Esophagus (tissue), 2 donors: ENCODE measurements around the gene VPS41. TPM values are rescaled to one million over a fixed set of nuclear protein-coding genes. Genes with fewer than 3 reads are reported as not detected.

Experiments used
- H3K27ac ChIP-seq, 2 donors: one replicate each; pipeline ENCODE4 v1.5.1; 2013; ENCODE audit warnings: low read depth in 2 of 2, mild to moderate bottlenecking in 2 of 2, inconsistent platforms in 1 of 2, low read length in 1 of 2, moderate library complexity in 1 of 2
- H3K27me3 ChIP-seq, 2 donors: one replicate each; pipeline ENCODE4 v1.6.1; 2013; ENCODE audit warnings: low read length in 2 of 2, control low read depth in 1 of 2, mild to moderate bottlenecking in 1 of 2; ENCODE audit not compliant: insufficient read depth in 2 of 2, control insufficient read depth in 1 of 2
- H3K36me3 ChIP-seq, 2 donors: one replicate each; pipeline ENCODE4 v1.6.1; 2013; ENCODE audit warnings: low read length in 1 of 2; ENCODE audit not compliant: control insufficient read depth in 2 of 2, insufficient read depth in 2 of 2
- H3K4me1 ChIP-seq, 2 donors: one replicate each; pipeline ENCODE4 v1.6.1; 2013; ENCODE audit warnings: low read length in 1 of 2; ENCODE audit not compliant: control insufficient read depth in 2 of 2, insufficient read depth in 2 of 2
- H3K4me3 ChIP-seq, 2 donors: one replicate each; pipeline ENCODE4 v1.5.1; 2013; ENCODE audit warnings: low read length in 2 of 2, mild to moderate bottlenecking in 2 of 2, low read depth in 1 of 2, moderate library complexity in 1 of 2
- H3K9me3 ChIP-seq, 2 donors: one replicate each; pipeline ENCODE4 v1.6.1; 2013; ENCODE audit warnings: mild to moderate bottlenecking in 2 of 2, low read depth in 1 of 2, low read length in 1 of 2, moderate library complexity in 1 of 2; ENCODE audit not compliant: control insufficient read depth in 2 of 2, insufficient read depth in 1 of 2
- WGBS, 2 donors: extraction: QIAGEN DNeasy Blood & Tissue Kit; methylation state at CpG; one replicate each; pipeline ENCODE4 v1.1.7; 2013; 5-methylcytosine and 5-hydroxymethylcytosine counted together
- polyA plus RNA-seq, 2 donors: library from polyadenylated mRNA; stranded (reverse); fragments of 200-250 nt; gene quantifications; one replicate each; pipeline ENCODE4 v1.2.3, GENCODE V29; 2013
- donor health status: healthy with polysubstance abuse.
- donor health status: Bipolar disorder and iron deficiency.

The VPS41 gene
- polyA plus RNA-seq, 2 donors, result 6.5 to 8.6 TPM

DNA sequence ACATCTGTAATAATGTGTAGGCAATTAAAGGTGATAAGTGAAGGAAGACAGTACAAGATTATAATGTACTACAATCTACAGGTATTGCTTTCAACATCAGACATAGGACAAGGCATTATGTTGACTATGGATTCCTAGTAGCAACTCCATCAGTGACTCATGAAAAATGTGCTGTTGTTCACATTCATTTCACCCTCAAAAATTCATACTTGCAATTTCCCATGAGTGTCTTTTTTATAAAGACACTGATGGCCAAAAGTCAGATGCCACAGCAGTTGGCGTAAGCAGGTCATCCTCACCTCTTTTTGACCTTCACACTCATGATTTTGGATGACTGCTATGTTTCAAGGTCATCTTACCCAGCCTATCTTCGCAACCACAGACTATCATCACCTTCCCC lies 177.8 kb downstream of the VPS41 start:
- WGBS, 2 donors, result 97 to 98% methylated on average over 2 of the region's 2 CpGs
- H3K27ac ChIP-seq, result no peak overlapping the region

DNA sequence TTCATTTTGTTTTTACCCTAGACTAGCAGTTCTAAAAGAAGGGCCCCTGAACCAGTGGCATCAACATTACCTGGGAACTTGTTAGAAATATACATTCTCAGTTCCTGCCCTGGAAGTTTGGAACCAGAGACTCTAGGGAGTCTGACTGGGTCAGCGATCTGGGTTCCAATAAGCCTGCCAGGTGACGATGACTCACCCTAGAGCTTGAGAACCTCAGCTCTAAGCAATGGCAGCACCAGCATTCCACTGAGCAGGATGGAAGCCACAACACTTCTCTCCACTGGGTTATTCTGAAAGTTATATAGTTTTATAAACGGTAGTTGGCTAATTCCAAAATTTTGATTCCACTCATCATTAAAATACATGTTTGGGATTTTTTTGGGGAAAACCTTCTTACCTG lies 180.8 kb downstream of the VPS41 start:
- Histone ChIP-seq H3K27ac (no peak overlapping the region), H3K4me1 (no peaks in the 10 kb centered on the region), H3K4me3 (no peak overlapping the region), H3K27me3 (no peaks in the 10 kb centered on the region), H3K9me3 (no peaks in the 10 kb centered on the region), H3K36me3 (peaks cover 12 to 15% of the 10 kb centered on the region in 2 donors)
- 89 to 91% methylated on average over 3 of the region's 3 CpGs for WGBS, 2 donors

More for the DNA sequence above, 177.8 kb downstream of the VPS41 start:
- Histone ChIP-seq H3K4me3 (no peak overlapping the region), H3K9me3 (no peaks in the 10 kb centered on the region), H3K36me3 (peaks cover 6 to 11% of the 10 kb centered on the region in 2 donors), H3K4me1 (no peaks in the 10 kb centered on the region), H3K27me3 (no peaks in the 10 kb centered on the region)

DNA sequence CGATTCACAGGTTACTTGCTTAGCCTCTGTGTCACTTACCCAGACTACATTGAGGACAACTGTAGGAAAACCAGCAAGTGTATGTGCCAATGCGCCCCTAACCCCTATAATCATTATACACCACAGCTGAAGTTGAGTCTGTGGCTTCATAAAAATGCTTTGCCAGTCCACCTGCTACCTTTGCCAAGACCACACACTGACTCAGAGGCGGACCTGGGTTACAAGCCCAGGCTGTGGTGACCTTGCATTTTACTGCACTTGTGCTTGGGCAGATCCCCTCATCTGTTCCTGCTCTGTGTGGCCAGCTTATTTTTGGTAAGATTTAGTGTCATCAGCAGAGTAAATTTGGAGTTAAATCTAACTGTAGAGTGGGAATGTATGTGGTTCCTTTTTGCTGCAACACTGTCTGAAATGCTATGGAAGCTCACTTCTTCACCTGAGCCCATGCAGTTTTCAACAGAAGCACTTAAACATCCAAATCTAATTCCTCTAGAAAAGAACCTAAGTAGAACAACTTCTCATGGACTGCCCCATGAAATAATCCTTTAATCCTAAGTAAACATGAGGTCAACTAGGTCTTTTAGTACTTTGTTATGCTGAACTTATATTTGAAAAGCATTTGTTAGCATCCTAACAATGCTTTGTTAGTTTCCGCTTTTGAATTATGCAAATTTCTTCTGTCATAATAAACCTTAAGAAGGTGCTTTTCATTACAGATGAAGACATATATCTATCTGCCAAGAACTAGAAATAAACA lies 181.6 kb downstream of the VPS41 start:
- WGBS, 2 donors, result 92 to 95% methylated on average over 4 of the region's 4 CpGs
- no peak overlapping the region for H3K27ac ChIP-seq
- no peaks in the 10 kb centered on the region for H3K4me1 ChIP-seq
- peaks cover 12 to 15% of the 10 kb centered on the region in 2 donors for H3K36me3 ChIP-seq
- H3K4me3 ChIP-seq, result no peak overlapping the region
- no peaks in the 10 kb centered on the region for H3K27me3 ChIP-seq
- H3K9me3 ChIP-seq, result no peaks in the 10 kb centered on the region

DNA sequence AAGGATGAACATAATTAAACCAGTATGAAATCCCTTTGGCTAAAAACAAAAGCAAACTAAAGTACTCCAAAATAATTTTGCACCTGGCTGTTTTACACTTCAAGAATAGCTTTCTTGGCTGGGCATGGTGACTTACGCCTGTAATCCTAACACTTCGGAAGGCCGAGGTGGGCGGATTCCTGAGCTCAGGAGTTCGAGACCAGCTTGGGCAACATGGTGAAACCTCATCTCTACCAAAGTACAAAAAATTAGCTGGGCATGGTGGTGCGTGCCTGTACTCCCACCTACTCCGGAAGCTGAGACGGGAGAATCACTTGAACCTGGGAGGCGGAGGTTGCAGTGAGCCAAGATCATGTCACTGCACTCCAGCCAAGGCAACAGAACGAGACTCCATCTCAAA lies 185.7 kb downstream of the VPS41 start:
- H3K27ac ChIP-seq, result no peak overlapping the region
- H3K4me3 ChIP-seq, result no peak overlapping the region
- 95 to 97% methylated on average over 10 of the region's 10 CpGs for WGBS, 2 donors
- H3K27me3 ChIP-seq, result no peaks in the 10 kb centered on the region
- H3K36me3 ChIP-seq, result peaks cover 9 to 15% of the 10 kb centered on the region in 2 donors
- no peaks in the 10 kb centered on the region for H3K4me1 ChIP-seq
- H3K9me3 ChIP-seq, result peaks cover 0 to 3% of the 10 kb centered on the region in 2 donors

DNA sequence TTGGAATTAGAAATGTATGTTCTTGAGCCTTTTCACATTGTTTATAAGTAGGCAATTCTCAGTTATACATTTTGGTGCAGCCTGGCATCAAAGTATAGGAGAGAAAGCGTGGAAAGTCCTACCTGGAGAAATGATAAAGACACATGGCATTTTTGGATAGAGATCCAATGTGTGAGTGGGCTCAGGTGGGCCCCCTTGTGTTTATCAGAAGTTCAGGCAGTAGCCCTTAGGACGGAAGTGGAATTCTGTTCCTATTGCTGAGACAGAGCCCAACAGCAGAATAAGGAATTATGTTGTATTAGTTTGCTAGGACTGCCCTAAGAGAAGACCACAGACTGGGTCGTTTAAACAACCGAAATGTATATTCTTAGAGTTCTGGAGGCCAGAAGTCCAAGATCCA lies 192.6 kb downstream of the VPS41 start:
- Histone ChIP-seq H3K27me3 (no peaks in the 10 kb centered on the region), H3K9me3 (peaks cover 0 to 3% of the 10 kb centered on the region in 2 donors), H3K4me3 (no peak overlapping the region), H3K27ac (no peak overlapping the region), H3K4me1 (no peaks in the 10 kb centered on the region), H3K36me3 (peaks cover 0 to 3% of the 10 kb centered on the region in 2 donors)
- WGBS, 2 donors, result 89 to 90% methylated on average over 4 of the region's 4 CpGs

DNA sequence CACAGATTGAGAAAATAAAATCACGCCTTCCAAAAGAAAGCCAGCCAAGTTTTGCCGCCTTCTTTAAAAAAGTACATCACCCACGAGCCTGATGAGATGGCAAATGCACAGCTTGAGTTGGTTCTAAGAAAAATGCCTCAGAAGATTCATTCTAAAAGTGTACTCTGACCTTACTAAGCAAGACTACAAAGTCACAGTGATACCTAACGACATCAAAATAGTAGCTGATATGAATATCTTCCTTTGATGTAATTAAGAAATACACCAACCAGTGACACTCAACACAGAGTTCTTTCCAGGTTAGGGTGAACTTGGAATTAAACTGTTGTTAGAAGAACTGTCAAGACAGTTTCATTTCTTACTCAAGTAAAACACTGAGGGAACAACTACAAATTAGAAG lies 199.9 kb downstream of the VPS41 start:
- Histone ChIP-seq H3K27ac (no peak overlapping the region), H3K4me3 (no peak overlapping the region), H3K9me3 (peaks cover 0 to 4% of the 10 kb centered on the region in 2 donors), H3K27me3 (no peaks in the 10 kb centered on the region), H3K36me3 (no peaks in the 10 kb centered on the region), H3K4me1 (no peaks in the 10 kb centered on the region)
- 74 to 82% methylated on average over 4 of the region's 4 CpGs for WGBS, 2 donors

DNA sequence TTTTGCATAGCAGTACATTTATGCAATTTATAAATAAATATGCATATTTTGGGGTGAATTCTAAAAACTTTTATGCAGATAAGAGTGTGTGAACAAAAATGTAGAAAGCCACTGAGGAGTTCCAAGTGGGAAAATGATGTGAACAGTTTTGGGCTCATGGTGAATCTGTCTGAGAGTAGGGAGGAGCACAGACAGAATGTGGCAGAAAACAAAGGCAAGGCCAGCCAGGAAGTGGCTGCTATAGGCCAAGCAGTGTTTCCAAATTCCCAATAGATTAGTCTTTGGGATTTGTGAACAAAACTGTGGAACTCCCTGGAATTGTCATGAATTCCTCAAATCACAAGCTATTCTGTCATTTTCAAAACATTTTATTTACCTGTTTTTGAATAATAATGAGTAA lies 204.2 kb downstream of the VPS41 start:
- Histone ChIP-seq H3K27ac (no peak overlapping the region), H3K9me3 (peaks cover 0 to 4% of the 10 kb centered on the region in 2 donors), H3K4me3 (no peak overlapping the region), H3K27me3 (no peaks in the 10 kb centered on the region), H3K36me3 (no peaks in the 10 kb centered on the region), H3K4me1 (no peaks in the 10 kb centered on the region)

DNA sequence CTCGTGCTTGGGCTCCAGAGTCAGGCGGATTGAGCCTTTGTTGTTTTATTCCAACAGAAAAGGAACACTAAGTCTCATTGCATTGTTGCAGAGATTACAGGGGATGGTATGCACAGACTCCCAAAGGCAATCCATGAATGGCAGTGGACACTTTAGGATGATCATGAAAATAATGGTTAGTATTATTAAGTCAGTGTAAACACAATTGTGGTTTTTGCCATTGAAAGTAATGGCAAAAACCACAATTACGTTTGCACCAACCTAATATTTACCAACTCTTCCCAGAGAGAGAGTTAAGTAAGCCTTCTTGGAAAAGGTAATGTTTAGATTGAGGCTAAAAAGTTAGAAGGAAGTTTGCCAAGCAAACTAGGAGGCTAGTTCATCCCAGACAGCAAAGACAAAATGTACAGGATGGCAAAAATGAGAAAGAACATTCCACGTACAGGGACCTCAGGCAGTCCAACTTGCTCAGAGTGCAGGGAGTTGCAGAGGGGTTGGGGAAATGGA lies 204.9 kb downstream of the VPS41 start:
- Histone ChIP-seq H3K27ac (no peak overlapping the region), H3K27me3 (no peaks in the 10 kb centered on the region), H3K36me3 (no peaks in the 10 kb centered on the region), H3K9me3 (peaks cover 0 to 4% of the 10 kb centered on the region in 2 donors), H3K4me3 (no peak overlapping the region), H3K4me1 (no peaks in the 10 kb centered on the region)
- WGBS, 2 donors, result 35 to 43% methylated on average over 4 of the region's 4 CpGs

DNA sequence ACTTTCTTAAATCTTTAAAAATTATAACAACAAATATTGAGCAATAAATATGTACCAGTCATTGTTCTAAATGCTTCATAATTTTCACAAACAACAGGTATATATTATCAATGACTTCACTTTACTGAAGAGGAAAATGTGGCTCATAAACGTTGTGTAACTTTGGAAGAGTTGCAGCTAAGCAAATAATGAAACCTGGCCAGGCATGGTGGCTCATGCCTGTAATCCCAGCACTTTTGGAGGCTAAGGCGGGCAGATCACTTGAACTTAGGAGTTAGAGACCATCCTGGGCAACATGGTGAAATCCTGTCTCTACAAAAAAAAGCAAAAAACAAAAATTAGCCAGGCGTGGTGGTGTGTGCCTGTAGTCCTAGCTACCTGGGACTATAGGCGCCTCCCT lies 205.9 kb downstream of the VPS41 start:
- no peaks in the 10 kb centered on the region for H3K36me3 ChIP-seq
- H3K27me3 ChIP-seq, result no peaks in the 10 kb centered on the region
- no peak overlapping the region for H3K4me3 ChIP-seq
- H3K27ac ChIP-seq, result no peak overlapping the region
- no peaks in the 10 kb centered on the region for H3K4me1 ChIP-seq
- 71 to 76% methylated on average over 4 of the region's 4 CpGs for WGBS, 2 donors
- peaks cover 2 to 3% of the 10 kb centered on the region in 2 donors for H3K9me3 ChIP-seq

DNA sequence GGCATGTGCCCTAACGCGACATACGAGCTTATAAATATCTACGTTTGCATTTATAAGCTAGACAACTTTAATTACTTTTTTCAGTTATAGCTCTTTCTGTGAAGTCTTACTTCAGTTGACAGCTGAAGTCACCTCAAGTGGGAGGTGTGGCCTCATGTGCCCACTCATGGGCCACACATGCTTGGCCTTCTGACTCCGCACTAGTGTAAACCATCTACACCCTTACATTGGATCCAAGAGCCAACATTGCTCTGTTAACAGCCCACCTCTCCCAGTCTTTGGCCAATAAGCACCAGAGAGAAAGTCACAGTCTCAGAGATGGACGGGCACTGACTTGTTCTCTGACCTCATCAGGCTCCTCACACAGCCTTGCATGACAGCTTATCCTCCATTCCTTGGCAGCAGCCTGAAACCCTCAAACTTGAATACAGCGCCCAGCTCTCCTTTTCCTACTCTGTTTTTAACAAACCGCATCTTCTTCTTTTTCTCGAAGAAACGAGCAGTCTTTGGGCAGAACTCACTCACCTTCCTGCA lies 206.9 kb downstream of the VPS41 start:
- H3K4me3 ChIP-seq, result no peak overlapping the region
- H3K9me3 ChIP-seq, result peaks cover 0 to 3% of the 10 kb centered on the region in 2 donors
- no peaks in the 10 kb centered on the region for H3K27me3 ChIP-seq
- H3K27ac ChIP-seq, result no peak overlapping the region
- no peaks in the 10 kb centered on the region for H3K36me3 ChIP-seq
- 82 to 86% methylated on average over 10 of the region's 10 CpGs for WGBS, 2 donors
- H3K4me1 ChIP-seq, result no peaks in the 10 kb centered on the region
